Right cardiac atrium (tissue), 5 donors: ENCODE results near the gene TAF11L14. TPM values are rescaled to one million over a fixed set of nuclear protein-coding genes. Genes with fewer than 3 reads are reported as not detected.

Experiments
- ATAC-seq, 2 donors: fragments of 200-7000 bp; cut with Tn5 transposase; one replicate each; pipeline versions ENCODE4 v1.8.0 to v1.9.1; 2020; ENCODE audit warnings: moderate library complexity in 2 of 2, mild to moderate bottlenecking in 1 of 2
- DNase-seq, 3 donors: peaks; one replicate each; pipeline ENCODE4 v3.0.0-alpha.2; 2020
- H3K27ac ChIP-seq: one replicate; pipeline ENCODE4 v1.5.1; 2013; ENCODE audit warnings: mild to moderate bottlenecking, low read length, control low read depth, moderate library complexity
- H3K27me3 ChIP-seq: one replicate; pipeline ENCODE4 v1.6.1; 2013; ENCODE audit not compliant: control insufficient read depth, insufficient read depth
- H3K4me1 ChIP-seq: one replicate; pipeline ENCODE4 v1.6.1; 2013; ENCODE audit warnings: low read length; ENCODE audit not compliant: control insufficient read depth, insufficient read depth
- H3K4me3 ChIP-seq: one replicate; pipeline ENCODE4 v1.5.1; 2013; ENCODE audit warnings: low read length, control low read depth
- H3K9me3 ChIP-seq: one replicate; pipeline ENCODE4 v1.6.1; 2013; ENCODE audit warnings: low read length; ENCODE audit not compliant: control insufficient read depth
- whole genome bisulfite sequencing: extraction: QIAGEN DNeasy Blood & Tissue Kit; methylation state at CpG from one replicate; pipeline ENCODE4 v1.1.7; 2013; 5-methylcytosine and 5-hydroxymethylcytosine counted together
- intact Hi-C, 4 donors: fragments of 100-400 bp; cut with DNase I; formaldehyde crosslinking; loops; one replicate each; pipeline versions ENCODE4 v1.11.0 to v1.14.0; 2022 to 2023
- polyA plus RNA-seq: library from polyadenylated mRNA; stranded (reverse); fragments of 200-250 nt; gene quantifications from one replicate; pipeline ENCODE4 v1.2.3, GENCODE V29; 2013
- total RNA-seq, 4 donors: library from RNA; stranded (reverse); fragmentation: NEBNext Ultra II Directional; extraction: Animal tissue kit (Norgen Biotek cat#: 25700); gene quantifications; one replicate each; pipeline ENCODE4 v1.2.1, GENCODE V29; 2021
- donor health status: healthy with polysubstance abuse.
- donor health status: DM: no; HTN: yes; CAD: no.
- donor health status: DM: no; HTN: no; CAD: no.
- donor health status: DM: no; HTN: yes; CAD: no; lungs with severe emphysema.
- donor health status: DM: yes; HTN: yes; CAD: no.

Gene TAF11L14
- total and polyA plus RNA-seq, 5 donors: not detected

- 87% methylated on average over 8 of the region's 8 CpGs for WGBS
- no peak overlapping the region for H3K27ac ChIP-seq
- DNase-seq (no peak), ATAC-seq (no peak)
- no peak overlapping the region for H3K4me3 ChIP-seq
- intact Hi-C loops: no loop called here
- H3K9me3 ChIP-seq: peaks cover 2% of the 10 kb centered on the region
- H3K27me3 ChIP-seq: no peaks in the 10 kb centered on the region
- H3K4me1 ChIP-seq: no peaks in the 10 kb centered on the region
Observed at GRCh38 chr5:17679597-17680203, 45.4 kb downstream of the TAF11L14 start.

- WGBS: 70% methylated on average over 2 of the region's 2 CpGs
- intact Hi-C loops: no loop called here
- Histone ChIP-seq H3K9me3 (peaks cover 2% of the 10 kb centered on the region), H3K4me1 (no peaks in the 10 kb centered on the region), H3K27me3 (no peaks in the 10 kb centered on the region), H3K4me3 (no peak overlapping the region), H3K27ac (no peak overlapping the region)
- no peak for DNase-seq
- no peak for ATAC-seq
Observed at GRCh38 chr5:17680737-17681136, 46.5 kb downstream of the TAF11L14 start.

Other genes starting within 250 kb of the TAF11L14 start
- not detected for gene TAF11L2, start 136.2 kb upstream of the TAF11L14 start, total RNA-seq
- gene TAF11L2, start 136.2 kb upstream of the TAF11L14 start, polyA plus RNA-seq: not detected
- gene TAF11L3, start 116.1 kb upstream of the TAF11L14 start, total RNA-seq: not detected
- not detected for gene TAF11L3, start 116.1 kb upstream of the TAF11L14 start, polyA plus RNA-seq
- not detected for gene TAF11L4, start 112.7 kb upstream of the TAF11L14 start, total RNA-seq
- gene TAF11L4, start 112.7 kb upstream of the TAF11L14 start, polyA plus RNA-seq: not detected
- not detected for gene TAF11L5, start 109.2 kb upstream of the TAF11L14 start, total RNA-seq
- gene TAF11L5, start 109.2 kb upstream of the TAF11L14 start, polyA plus RNA-seq: not detected
- not detected for gene TAF11L6, start 105.8 kb upstream of the TAF11L14 start, total RNA-seq
- not detected for gene TAF11L6, start 105.8 kb upstream of the TAF11L14 start, polyA plus RNA-seq
- gene TAF11L7, start 48.7 kb upstream of the TAF11L14 start, total RNA-seq: not detected
- gene TAF11L7, start 48.7 kb upstream of the TAF11L14 start, polyA plus RNA-seq: not detected
- gene TAF11L8, start 43.5 kb upstream of the TAF11L14 start, total RNA-seq: not detected
- gene TAF11L8, start 43.5 kb upstream of the TAF11L14 start, polyA plus RNA-seq: not detected
- not detected for gene TAF11L9, start 40.1 kb upstream of the TAF11L14 start, total RNA-seq
- gene TAF11L9, start 40.1 kb upstream of the TAF11L14 start, polyA plus RNA-seq: not detected
- gene TAF11L10, start 36.6 kb upstream of the TAF11L14 start, total RNA-seq: not detected
- gene TAF11L10, start 36.6 kb upstream of the TAF11L14 start, polyA plus RNA-seq: not detected
- gene TAF11L11, start 30.3 kb upstream of the TAF11L14 start, total RNA-seq: not detected
- gene TAF11L11, start 30.3 kb upstream of the TAF11L14 start, polyA plus RNA-seq: not detected
- not detected for gene TAF11L12, start 24.1 kb upstream of the TAF11L14 start, total RNA-seq
- not detected for gene TAF11L12, start 24.1 kb upstream of the TAF11L14 start, polyA plus RNA-seq
- not detected for gene TAF11L13, start 2.4 kb upstream of the TAF11L14 start, total RNA-seq
- gene TAF11L13, start 2.4 kb upstream of the TAF11L14 start, polyA plus RNA-seq: not detected